AG10803 (cell line): ENCODE data around the gene MROH9.

Experiments
- DNase-seq: peaks from one replicate; pipeline ENCODE4 v3.0.0; 2010; ENCODE audit warnings: low read depth
- H3K4me3 ChIP-seq: 2 replicates; pipeline ENCODE4 v1.5.1; 2011; ENCODE audit warnings: mild to moderate bottlenecking, low read length, control low read depth
- TF ChIP-seq, protein P1 (sequence below): conservative IDR thresholded peaks from 2 replicates; pipeline ENCODE4 v1.5.1; 2011; ENCODE audit warnings: mild to moderate bottlenecking, low read length, control low read depth, inconsistent platforms

MROH9 gene

DNA sequence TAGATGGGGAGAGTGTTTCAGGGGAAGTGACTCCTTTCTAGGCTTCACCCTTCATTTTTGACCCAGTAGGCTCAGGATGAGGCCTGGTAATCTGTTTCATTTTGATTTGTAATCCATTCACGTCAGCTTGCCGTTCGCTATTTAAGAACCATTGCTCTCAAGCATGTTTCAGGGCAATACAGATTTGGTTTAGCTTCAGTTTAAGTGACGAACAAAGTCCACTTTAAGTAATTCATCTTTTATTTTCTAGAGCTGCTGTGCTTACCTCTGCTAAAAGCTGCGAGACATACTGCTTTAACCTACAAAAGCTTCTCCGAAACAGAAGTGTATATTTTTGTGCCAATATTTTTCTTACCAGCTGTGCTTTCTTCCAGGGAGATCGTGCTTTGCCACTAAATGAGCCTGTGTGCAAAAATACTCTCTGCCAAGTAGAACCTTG is 146.4 kb downstream of the MROH9 start:
- no peak for DNase-seq
- TF ChIP-seq, protein P1, sequence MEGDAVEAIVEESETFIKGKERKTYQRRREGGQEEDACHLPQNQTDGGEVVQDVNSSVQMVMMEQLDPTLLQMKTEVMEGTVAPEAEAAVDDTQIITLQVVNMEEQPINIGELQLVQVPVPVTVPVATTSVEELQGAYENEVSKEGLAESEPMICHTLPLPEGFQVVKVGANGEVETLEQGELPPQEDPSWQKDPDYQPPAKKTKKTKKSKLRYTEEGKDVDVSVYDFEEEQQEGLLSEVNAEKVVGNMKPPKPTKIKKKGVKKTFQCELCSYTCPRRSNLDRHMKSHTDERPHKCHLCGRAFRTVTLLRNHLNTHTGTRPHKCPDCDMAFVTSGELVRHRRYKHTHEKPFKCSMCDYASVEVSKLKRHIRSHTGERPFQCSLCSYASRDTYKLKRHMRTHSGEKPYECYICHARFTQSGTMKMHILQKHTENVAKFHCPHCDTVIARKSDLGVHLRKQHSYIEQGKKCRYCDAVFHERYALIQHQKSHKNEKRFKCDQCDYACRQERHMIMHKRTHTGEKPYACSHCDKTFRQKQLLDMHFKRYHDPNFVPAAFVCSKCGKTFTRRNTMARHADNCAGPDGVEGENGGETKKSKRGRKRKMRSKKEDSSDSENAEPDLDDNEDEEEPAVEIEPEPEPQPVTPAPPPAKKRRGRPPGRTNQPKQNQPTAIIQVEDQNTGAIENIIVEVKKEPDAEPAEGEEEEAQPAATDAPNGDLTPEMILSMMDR, result no peak
- no peak overlapping the region for H3K4me3 ChIP-seq

DNA sequence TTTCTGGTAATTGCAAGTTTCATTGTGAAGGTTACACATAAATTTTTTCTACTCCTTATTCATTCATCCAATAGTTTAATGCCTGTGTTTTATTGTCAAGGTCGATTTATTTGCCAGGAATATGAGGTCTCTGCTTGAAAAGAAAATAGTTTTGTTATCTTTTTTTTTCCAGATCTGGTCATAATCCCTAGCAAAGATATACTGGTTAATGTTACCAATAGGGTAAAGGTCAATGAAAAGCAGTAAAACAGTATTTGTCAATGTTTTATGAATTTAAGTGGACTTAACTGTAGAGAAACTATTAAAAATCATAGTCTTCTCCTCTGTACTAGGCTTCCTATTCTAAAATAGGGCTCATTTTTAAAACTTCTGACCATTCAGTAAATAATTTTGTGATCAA is 147.3 kb downstream of the MROH9 start:
- TF ChIP-seq, protein P1, result no peak
- H3K4me3 ChIP-seq, result no peak overlapping the region
- DNase-seq, result no peak

DNA sequence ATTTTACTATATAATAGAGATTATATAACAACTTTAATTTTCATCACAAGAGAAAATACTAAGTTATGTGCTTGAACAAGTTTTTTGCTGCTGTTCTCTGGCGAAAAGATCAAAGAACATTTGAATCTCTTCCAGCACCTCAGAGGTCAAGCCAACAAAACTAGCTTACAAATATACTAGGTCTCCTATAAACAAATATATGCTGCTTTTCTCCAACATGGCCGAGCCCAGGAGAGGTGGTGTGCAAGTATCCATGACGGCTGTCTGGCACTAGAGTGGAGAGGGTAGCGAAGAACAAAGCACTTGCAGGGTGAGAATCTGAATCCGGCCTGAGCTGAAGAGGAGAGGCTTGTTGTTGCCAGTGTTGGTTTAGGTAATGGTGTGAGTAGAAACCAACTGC is 147.9 kb downstream of the MROH9 start:
- DNase-seq, result no peak
- no peak overlapping the region for H3K4me3 ChIP-seq
- TF ChIP-seq, protein P1, result no peak

DNA sequence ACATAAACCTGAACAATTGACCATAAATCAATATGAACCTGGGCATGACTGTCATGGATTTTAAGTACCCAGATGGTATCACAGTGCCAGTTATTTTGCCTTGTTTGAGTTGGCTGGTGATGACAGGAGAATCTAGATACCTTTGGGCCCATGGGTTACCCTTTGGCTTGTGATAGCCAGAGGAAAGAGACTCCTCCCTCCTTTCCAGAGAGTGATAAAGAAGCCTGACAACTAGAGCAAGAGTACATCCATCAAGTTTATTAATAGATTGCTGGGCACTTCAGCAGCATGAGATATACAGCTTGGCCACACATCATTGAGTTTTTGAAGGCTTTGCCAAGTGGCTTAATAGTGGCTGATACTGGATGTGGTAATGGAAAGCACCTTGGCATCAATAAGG is 148.8 kb downstream of the MROH9 start:
- DNase-seq, result no peak
- no peak overlapping the region for H3K4me3 ChIP-seq
- TF ChIP-seq, protein P1, result no peak

DNA sequence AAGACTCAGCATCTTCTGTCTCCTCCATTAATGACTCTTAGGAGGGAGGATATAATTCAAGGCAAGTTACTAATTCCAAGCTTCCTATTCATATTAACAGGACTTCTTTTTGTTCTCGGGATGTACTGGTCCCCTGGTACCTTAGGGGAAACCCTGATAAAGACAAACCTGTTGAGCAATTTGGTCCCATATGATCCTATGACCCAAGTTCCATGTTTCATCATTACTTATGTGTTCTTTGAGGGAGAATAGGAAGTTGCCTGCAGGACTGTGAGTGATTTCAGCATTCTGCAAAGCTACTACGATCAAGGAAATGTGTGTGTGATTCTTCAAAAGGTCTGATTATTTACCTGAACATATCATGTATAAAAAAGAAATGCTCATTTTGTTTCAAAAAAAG is 149.5 kb downstream of the MROH9 start:
- no peak for DNase-seq
- H3K4me3 ChIP-seq, result no peak overlapping the region
- TF ChIP-seq, protein P1, result no peak

DNA sequence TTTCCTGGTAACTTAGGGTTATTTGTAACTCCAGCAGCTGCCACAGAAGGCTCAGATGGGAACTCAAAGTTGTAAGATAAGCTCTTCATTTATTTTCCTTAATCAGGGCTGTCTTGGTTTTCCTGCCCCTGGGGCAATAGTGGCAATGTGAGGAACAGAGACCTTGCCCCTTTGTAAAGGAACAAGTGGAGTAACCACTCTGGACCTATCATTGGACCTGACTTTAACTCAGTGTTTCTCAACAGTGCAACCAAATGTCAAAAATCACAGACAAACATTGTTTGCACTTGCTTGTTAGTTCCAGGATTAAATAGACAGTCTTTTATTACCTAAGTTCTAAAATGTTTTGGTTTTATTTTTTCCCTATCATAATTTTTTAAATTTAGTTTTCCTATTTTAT is 152.6 kb downstream of the MROH9 start:
- TF ChIP-seq, protein P1, result no peak
- no peak overlapping the region for H3K4me3 ChIP-seq
- DNase-seq, result no peak

DNA sequence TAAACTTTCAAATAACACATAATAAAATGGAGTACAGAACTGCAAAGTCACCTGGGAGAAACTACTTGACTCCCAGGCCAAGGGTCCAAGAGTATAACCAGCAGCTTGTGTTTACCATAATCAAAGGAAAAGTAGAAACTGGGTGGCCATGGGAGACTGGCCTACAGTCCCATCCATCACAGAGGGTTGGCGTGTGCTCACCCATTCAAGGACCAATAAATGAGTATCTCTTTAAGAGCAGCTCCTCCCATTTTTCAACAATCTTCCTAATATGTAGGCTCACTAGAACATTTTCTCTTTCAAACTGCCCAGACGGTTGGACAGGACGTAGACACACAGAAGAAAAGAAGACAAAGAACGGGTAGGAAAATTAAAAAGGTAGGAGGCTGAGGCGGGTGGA is 155.3 kb downstream of the MROH9 start, which contains the start of gene FMO3:
Gene FMO3, plus strand, starts transcription at position 302 of the 400 bp plus-strand sequence. CDS start 1,754 bp downstream, outside the sequence.
- DNase-seq, result no peak
- H3K4me3 ChIP-seq, result no peak within 1 kb of the TSS
- TF ChIP-seq, protein P1, result no peak
